Thyroid gland (tissue), 4 donors: ENCODE data around the gene CUEDC1. TPM values are rescaled to one million over a fixed set of nuclear protein-coding genes. Genes with fewer than 3 reads are reported as not detected.

Experiments used
- DNase-seq, 2 donors: peaks; one replicate each; pipeline ENCODE4 v3.0.0-alpha.2; 2019
- H3K27ac ChIP-seq, 3 donors: fragments of 200-600 bp; sonication (generic); 1 replicate in 2 of 3; 2 replicates in 1 of 3; pipeline ENCODE4 v1.5.1; 2016 to 2019; ENCODE audit warnings: mild to moderate bottlenecking in 1 of 3, moderate library complexity in 1 of 3
- H3K27me3 ChIP-seq: fragments of 200-600 bp; sonication (generic); one replicate; pipeline ENCODE4 v1.5.1; 2019
- H3K36me3 ChIP-seq, 2 donors: fragments of 200-600 bp; sonication (generic); one replicate each; pipeline ENCODE4 v1.5.1; 2016 to 2019
- H3K4me1 ChIP-seq, 2 donors: fragments of 200-600 bp; sonication (generic); one replicate each; pipeline ENCODE4 v1.5.1; 2017 to 2019
- H3K4me3 ChIP-seq, 3 donors: fragments of 200-600 bp; sonication (generic); replicated peaks in 1 of 3; 1 replicate in 2 of 3; 2 replicates in 1 of 3; pipeline ENCODE4 v1.5.1; 2016; ENCODE audit warnings: mild to moderate bottlenecking in 1 of 3
- H3K9me3 ChIP-seq: fragments of 200-600 bp; sonication (generic); one replicate; pipeline ENCODE4 v1.5.1; 2017
- POLR2A ChIP-seq, 2 donors: fragments of 450-650 bp; IDR thresholded peaks; one replicate each; pipeline ENCODE4 v1.6.1; 2017; ENCODE audit warnings: antibody characterized with exemption in 2 of 2, mild to moderate bottlenecking in 2 of 2, moderate library complexity in 1 of 2
- WGBS, 2 donors: methylation state at CpG; one replicate each; pipeline ENCODE4 v1.1.5; 2017; 5-methylcytosine and 5-hydroxymethylcytosine counted together
- intact Hi-C: fragments of 100-400 bp; cut with DNase I; formaldehyde crosslinking; loops from one replicate; pipeline ENCODE4 v1.15.1; 2023
- total RNA-seq, 4 donors: library from RNA; depleted of rRNA; stranded (reverse); fragments of >200 nt; gene quantifications; one replicate each; pipeline ENCODE4 v1.2.3, GENCODE V29; 2016
- TF ChIP-seq, protein P1 (sequence below), 6 experiments: fragments of 200-600 bp in 3 of 6; fragments of 450-650 bp in 3 of 6; sonication (generic) in 3 of 6; IDR thresholded peaks; one replicate each; pipeline ENCODE4 v1.5.1; 2016 to 2019; ENCODE audit warnings: antibody characterized with exemption in 6 of 6, mild to moderate bottlenecking in 2 of 6, inconsistent platforms in 1 of 6, moderate library complexity in 1 of 6

The CUEDC1 gene
- total RNA-seq, 4 donors from 2014 or later, result 25.6 to 32.3 (median 29.9) TPM

DNA sequence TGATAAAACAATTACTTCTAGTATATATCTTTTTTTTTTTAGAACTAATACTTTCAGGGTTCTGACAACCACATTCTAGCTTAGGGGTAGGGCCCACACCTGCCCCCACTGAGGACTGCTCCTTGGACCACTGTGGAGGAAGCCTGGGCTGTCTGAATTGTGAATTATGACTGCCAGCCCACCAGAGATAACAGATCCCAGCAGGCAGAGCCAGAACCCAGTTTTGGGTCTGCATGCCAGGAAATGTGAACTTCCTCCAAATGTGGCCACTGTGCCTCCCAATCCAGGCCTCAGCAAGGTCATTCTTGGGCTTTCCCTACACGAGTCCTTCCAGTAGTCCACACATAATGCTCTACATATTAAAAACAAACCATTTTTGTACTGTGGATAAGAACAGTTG lies 16.9 kb upstream of the CUEDC1 start:
- TF ChIP-seq, protein P1, sequence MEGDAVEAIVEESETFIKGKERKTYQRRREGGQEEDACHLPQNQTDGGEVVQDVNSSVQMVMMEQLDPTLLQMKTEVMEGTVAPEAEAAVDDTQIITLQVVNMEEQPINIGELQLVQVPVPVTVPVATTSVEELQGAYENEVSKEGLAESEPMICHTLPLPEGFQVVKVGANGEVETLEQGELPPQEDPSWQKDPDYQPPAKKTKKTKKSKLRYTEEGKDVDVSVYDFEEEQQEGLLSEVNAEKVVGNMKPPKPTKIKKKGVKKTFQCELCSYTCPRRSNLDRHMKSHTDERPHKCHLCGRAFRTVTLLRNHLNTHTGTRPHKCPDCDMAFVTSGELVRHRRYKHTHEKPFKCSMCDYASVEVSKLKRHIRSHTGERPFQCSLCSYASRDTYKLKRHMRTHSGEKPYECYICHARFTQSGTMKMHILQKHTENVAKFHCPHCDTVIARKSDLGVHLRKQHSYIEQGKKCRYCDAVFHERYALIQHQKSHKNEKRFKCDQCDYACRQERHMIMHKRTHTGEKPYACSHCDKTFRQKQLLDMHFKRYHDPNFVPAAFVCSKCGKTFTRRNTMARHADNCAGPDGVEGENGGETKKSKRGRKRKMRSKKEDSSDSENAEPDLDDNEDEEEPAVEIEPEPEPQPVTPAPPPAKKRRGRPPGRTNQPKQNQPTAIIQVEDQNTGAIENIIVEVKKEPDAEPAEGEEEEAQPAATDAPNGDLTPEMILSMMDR (IDR thresholded peaks at IDR 0.05), result no peak
- TF ChIP-seq POLR2A (IDR thresholded peaks at IDR 0.05), result no peak
- Histone ChIP-seq H3K27me3 (no peaks in the 10 kb centered on the region), H3K9me3 (no peaks in the 10 kb centered on the region), H3K36me3 (peaks cover 16 to 43% of the 10 kb centered on the region in 2 donors), H3K4me1 (peaks cover 11 to 13% of the 10 kb centered on the region in 2 donors), H3K27ac (no peak overlapping the region), H3K4me3 (no peak overlapping the region)
- DNase-seq, result no peak
- intact Hi-C loops, result no loop called here
- WGBS, 2 donors, result 69 to 74% methylated on average over 1 of the region's 1 CpG

DNA sequence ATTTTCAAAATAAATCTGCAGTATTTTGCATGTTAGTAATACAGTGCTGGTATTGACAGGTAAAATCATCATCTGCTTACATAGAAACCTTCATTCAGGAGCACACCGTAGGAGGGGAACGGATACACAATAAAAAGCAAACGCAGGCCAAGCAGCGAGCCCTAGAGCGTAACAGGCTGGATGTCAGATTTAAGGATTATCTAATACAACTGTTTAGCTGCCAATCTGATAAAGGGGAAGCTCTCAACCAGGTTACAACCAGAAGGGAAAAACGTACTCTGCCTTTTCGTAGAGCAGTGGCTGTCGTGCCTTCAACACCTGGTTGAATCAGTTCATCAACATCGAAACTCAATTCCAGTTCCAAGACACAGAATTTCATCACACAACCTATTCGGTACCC lies 16.4 kb upstream of the CUEDC1 start:
- WGBS, 2 donors, result 86 to 92% methylated on average over 10 of the region's 10 CpGs
- Histone ChIP-seq H3K27ac (no peak overlapping the region), H3K4me3 (no peak overlapping the region), H3K4me1 (peaks cover 11 to 13% of the 10 kb centered on the region in 2 donors), H3K9me3 (no peaks in the 10 kb centered on the region), H3K27me3 (no peaks in the 10 kb centered on the region), H3K36me3 (peaks cover 11 to 37% of the 10 kb centered on the region in 2 donors)
- intact Hi-C loops, result no loop called here
- TF ChIP-seq, protein P1 (IDR thresholded peaks at IDR 0.05), result no peak
- TF ChIP-seq POLR2A (IDR thresholded peaks at IDR 0.05), result no peak
- no peak for DNase-seq

DNA sequence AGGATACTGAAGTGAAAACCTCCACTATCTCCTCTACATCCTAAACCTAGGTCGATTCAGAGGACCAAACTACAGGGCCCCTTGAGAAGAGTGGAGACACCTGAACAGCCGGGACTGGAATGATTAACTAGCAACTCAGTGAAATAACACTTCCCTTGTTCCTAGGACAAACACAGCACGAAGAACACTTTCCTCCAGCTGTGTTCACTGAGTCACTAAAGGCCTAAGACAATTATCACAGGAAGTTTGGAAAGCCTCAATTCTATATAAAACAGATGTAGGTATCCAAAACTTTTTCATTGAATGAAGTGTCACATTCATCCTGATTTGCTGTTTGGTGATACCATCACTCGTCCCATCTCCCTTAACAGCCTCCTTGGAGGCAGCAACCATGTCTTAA lies 15.5 kb upstream of the CUEDC1 start:
- H3K4me3 ChIP-seq, result no peak overlapping the region
- no peak for TF ChIP-seq POLR2A (IDR thresholded peaks at IDR 0.05)
- TF ChIP-seq, protein P1 (IDR thresholded peaks at IDR 0.05), result no peak
- intact Hi-C loops, result no loop called here
- H3K4me1 ChIP-seq, result peaks cover 8 to 10% of the 10 kb centered on the region in 2 donors
- DNase-seq, result no peak
- H3K27ac ChIP-seq, result no peak overlapping the region
- 20 to 38% methylated on average over 4 of the region's 4 CpGs for WGBS, 2 donors
- no peaks in the 10 kb centered on the region for H3K9me3 ChIP-seq
- H3K36me3 ChIP-seq, result peaks cover 11 to 29% of the 10 kb centered on the region in 2 donors
- H3K27me3 ChIP-seq, result no peaks in the 10 kb centered on the region

DNA sequence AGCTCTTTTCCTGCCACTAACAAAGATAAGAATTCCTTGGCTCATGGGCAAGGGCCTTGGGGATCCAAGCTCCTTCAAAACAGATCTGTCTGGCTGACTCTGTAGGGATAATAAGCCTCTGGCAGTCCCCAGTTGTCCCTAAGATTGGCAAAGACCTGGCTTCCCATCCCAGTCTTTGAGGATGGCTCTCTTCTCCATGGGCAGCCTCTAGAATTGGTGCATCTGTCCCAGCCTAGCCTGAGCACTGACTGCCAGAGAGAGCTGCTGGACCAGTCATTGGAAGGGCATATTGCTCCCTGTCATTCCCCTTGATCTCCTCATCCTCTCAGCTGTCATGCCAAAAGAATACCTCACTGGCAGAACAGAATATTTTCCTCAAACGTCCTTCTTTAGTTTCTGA lies 13.2 kb upstream of the CUEDC1 start:
- H3K36me3 ChIP-seq, result peaks cover 0 to 11% of the 10 kb centered on the region in 2 donors
- no peak for DNase-seq

DNA sequence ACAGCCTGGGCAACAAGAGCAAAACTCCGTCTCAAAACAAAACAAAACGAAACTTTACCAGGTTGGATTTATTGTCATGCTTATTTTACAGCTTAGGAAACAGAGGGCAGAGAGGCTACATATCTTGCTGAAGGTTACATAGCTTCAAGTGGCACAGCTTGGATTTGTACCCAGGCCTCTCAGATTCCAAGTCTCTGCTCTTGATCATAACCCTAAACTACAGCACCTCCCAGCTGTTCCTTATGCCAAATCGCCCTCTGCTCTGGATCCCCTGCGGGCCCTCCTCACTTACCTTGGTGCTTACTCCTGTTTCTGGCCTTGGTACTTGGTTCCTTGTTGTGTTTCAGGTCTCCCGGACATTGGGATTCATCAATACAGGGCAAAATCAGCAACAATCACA lies 11.7 kb upstream of the CUEDC1 start:
- Histone ChIP-seq H3K27ac (no peak overlapping the region), H3K27me3 (no peaks in the 10 kb centered on the region), H3K36me3 (no peaks in the 10 kb centered on the region), H3K4me1 (no peaks in the 10 kb centered on the region), H3K4me3 (no peak overlapping the region), H3K9me3 (no peaks in the 10 kb centered on the region)
- intact Hi-C loops, result no loop called here
- 90 to 91% methylated on average over 5 of the region's 5 CpGs for WGBS, 2 donors
- TF ChIP-seq, protein P1 (IDR thresholded peaks at IDR 0.05), result no peak
- no peak for TF ChIP-seq POLR2A (IDR thresholded peaks at IDR 0.05)
- DNase-seq, result no peak

More for the DNA sequence above, 13.2 kb upstream of the CUEDC1 start:
- whole genome bisulfite sequencing, 2 donors, result 50 to 64% methylated on average over 1 of the region's 1 CpG
- H3K9me3 ChIP-seq, result no peaks in the 10 kb centered on the region
- no peak overlapping the region for H3K4me3 ChIP-seq
- TF ChIP-seq, protein P1 (IDR thresholded peaks at IDR 0.05), result no peak
- TF ChIP-seq POLR2A (IDR thresholded peaks at IDR 0.05), result no peak
- H3K27ac ChIP-seq, result no peak overlapping the region
- no peaks in the 10 kb centered on the region for H3K27me3 ChIP-seq
- H3K4me1 ChIP-seq, result no peaks in the 10 kb centered on the region
- intact Hi-C loops, result no loop called here
